Fibroblast of upper back skin (primary cell): ENCODE data around the gene CYSRT1.

ENCODE experiments used
- DNase-seq: peaks from one replicate; pipeline ENCODE4 v3.0.0-alpha.2; 2013

Gene CYSRT1

GRCh38 chr9:137273611-137274320 lies 48.8 kb downstream of the CYSRT1 start:
- no peak for DNase-seq

- no peak for DNase-seq
Measured at GRCh38 chr9:137275203-137275587, 50.2 kb downstream of the CYSRT1 start.
